Hepatocyte (in vitro differentiated cells): ENCODE results near the gene COX10.

Experiments
- CTCF ChIP-seq: fragments of 200-600 bp; sonication (generic); IDR thresholded peaks from 2 replicates; pipeline ENCODE4 v1.5.1; 2016; ENCODE audit warnings: antibody characterized with exemption, mild to moderate bottlenecking; ENCODE audit not compliant: poor library complexity
- EZH2 ChIP-seq: fragments of 200-600 bp; sonication (generic); IDR thresholded peaks from 2 replicates; pipeline ENCODE4 v1.6.1; 2016; ENCODE audit warnings: antibody characterized with exemption, mild to moderate bottlenecking, borderline replicate concordance
- EZH2phosphoT487 ChIP-seq: fragments of 200-600 bp; sonication (generic); IDR thresholded peaks from one replicate; pipeline ENCODE4 v1.6.1; 2018; ENCODE audit warnings: antibody characterized with exemption, mild to moderate bottlenecking, low read depth, moderate library complexity; ENCODE audit not compliant: unreplicated experiment, severe bottlenecking

- TF ChIP-seq EZH2 (no peak), CTCF (no peak), EZH2phosphoT487 (no peak)
Measured at GRCh38 chr17:14094676-14095601, 25.6 kb downstream of the COX10 start.
